Stimulated activated CD4-positive, alpha-beta T cell treated with anti-CD3 and anti-CD28 coated beads, TNF-alpha, amount 100 ng/mL, for 4 hours (primary cell): ENCODE results near the gene C2orf81.
A peak's percentile ranks its signal among the peaks of the same experiment; 100 is the strongest.
"Not testable (repeated sequence)": the region's sequence is repeated elsewhere in the genome, so short reads cannot be mapped to it uniquely, and the experiment has no call there.

Experiments
- DNase-seq, 3 experiments: peaks; one replicate each; pipeline ENCODE4 v3.0.0-alpha.2; 2020; ENCODE audit warnings: low read depth in 3 of 3

Gene C2orf81

GRCh38 chr2:74442483-74443297, 21.3 kb upstream of the C2orf81 start:
- not testable (repeated sequence) for DNase-seq

- DNase-seq: no peak
These were observed 20.5 kb upstream of the C2orf81 start, which contains the start of gene RTKN for GRCh38 chr2:74441690-74442482. RTKN (minus strand) TSS chr2:74441937; CDS start chr2:74441816, 121 bp downstream.

- DNase-seq: no peak
These were observed 19.8 kb upstream of the C2orf81 start for GRCh38 chr2:74441170-74441689.

- DNase-seq: peak in 1 of 3 experiments; percentile 27
These were observed 19.2 kb upstream of the C2orf81 start for GRCh38 chr2:74440378-74441169.

GRCh38 chr2:74439803-74440377, 18.5 kb upstream of the C2orf81 start:
- no peak for DNase-seq

GRCh38 chr2:74439373-74439772, 18.0 kb upstream of the C2orf81 start:
- no peak for DNase-seq

- DNase-seq: no peak
These were observed 16.8 kb upstream of the C2orf81 start for GRCh38 chr2:74438248-74438647.

GRCh38 chr2:74436848-74437695, 15.7 kb upstream of the C2orf81 start:
- DNase-seq: no peak

- no peak for DNase-seq
These were observed 14.8 kb upstream of the C2orf81 start for GRCh38 chr2:74436111-74436805.

- DNase-seq: no peak
These were observed 9.1 kb upstream of the C2orf81 start for GRCh38 chr2:74430502-74430901.

GRCh38 chr2:74429487-74430451, 8.3 kb upstream of the C2orf81 start:
- DNase-seq: no peak

- no peak for DNase-seq
These were observed 7.3 kb upstream of the C2orf81 start for GRCh38 chr2:74428675-74429074.

GRCh38 chr2:74427551-74427950, 6.1 kb upstream of the C2orf81 start:
- DNase-seq: no peak

GRCh38 chr2:74426181-74426758, 4.9 kb upstream of the C2orf81 start:
- DNase-seq: no peak

GRCh38 chr2:74425523-74425922, 4.1 kb upstream of the C2orf81 start:
- DNase-seq: no peak

- DNase-seq: no peak
These were observed 3.6 kb upstream of the C2orf81 start for GRCh38 chr2:74424995-74425406.

- no peak for DNase-seq
These were observed 2.9 kb upstream of the C2orf81 start for GRCh38 chr2:74424139-74424992.
